ENCODE data around the gene XYLT1.

Gene XYLT1

DNA sequence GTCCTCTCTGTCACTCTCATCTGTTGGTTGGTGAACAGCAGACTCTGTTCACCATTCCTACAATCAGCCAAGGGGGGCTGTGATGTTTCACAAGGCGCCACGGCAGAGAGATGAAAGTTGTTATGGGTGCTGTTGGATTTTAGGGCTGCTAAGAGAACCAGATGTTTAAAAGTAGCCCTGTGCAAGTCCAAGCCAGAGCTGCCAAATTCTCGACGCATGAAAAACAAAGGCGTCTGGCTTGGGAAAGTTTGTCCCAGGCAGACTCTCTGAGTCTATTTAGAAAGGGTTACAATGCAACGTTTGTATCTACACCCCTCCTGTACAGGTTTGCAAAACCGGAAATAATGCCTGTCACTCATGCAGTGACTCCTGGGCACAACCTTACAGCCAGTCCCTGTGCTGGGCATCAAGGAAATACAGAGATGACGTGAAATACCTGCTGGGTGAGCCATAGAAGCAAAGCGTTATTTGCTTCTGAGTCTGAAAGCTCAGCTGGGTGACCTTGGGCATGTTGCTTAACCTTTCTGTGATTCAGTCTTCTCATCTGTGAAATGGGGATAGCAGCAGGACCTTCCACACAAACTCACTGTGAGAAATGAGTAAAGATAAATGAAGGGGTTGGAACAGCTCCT lies 74.8 kb downstream of the XYLT1 start:
- Histone ChIP-seq H3K4me3 (ENCODE audit: severe bottlenecking) (no peak overlapping the region), H3K36me3 (ENCODE audit: low read depth) (no peaks in the 10 kb centered on the region), H3K9me3 (ENCODE audit: severe bottlenecking) (no peaks in the 10 kb centered on the region), H3K4me1 (ENCODE audit: insufficient read depth, poor library complexity, severe bottlenecking) (no peaks in the 10 kb centered on the region), H3K27ac (ENCODE audit: poor library complexity, severe bottlenecking) (no peak overlapping the region), H3K27me3 (ENCODE audit: insufficient read depth, poor library complexity, severe bottlenecking) (no peaks in the 10 kb centered on the region)
- TF ChIP-seq, protein P1, sequence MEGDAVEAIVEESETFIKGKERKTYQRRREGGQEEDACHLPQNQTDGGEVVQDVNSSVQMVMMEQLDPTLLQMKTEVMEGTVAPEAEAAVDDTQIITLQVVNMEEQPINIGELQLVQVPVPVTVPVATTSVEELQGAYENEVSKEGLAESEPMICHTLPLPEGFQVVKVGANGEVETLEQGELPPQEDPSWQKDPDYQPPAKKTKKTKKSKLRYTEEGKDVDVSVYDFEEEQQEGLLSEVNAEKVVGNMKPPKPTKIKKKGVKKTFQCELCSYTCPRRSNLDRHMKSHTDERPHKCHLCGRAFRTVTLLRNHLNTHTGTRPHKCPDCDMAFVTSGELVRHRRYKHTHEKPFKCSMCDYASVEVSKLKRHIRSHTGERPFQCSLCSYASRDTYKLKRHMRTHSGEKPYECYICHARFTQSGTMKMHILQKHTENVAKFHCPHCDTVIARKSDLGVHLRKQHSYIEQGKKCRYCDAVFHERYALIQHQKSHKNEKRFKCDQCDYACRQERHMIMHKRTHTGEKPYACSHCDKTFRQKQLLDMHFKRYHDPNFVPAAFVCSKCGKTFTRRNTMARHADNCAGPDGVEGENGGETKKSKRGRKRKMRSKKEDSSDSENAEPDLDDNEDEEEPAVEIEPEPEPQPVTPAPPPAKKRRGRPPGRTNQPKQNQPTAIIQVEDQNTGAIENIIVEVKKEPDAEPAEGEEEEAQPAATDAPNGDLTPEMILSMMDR (IDR thresholded peaks at IDR 0.05; ENCODE audit: poor library complexity, severe bottlenecking) = no peak
- DNase-seq (ENCODE audit: low spot score) (no peak), ATAC-seq (ENCODE audit: low read depth) (no peak)

DNA sequence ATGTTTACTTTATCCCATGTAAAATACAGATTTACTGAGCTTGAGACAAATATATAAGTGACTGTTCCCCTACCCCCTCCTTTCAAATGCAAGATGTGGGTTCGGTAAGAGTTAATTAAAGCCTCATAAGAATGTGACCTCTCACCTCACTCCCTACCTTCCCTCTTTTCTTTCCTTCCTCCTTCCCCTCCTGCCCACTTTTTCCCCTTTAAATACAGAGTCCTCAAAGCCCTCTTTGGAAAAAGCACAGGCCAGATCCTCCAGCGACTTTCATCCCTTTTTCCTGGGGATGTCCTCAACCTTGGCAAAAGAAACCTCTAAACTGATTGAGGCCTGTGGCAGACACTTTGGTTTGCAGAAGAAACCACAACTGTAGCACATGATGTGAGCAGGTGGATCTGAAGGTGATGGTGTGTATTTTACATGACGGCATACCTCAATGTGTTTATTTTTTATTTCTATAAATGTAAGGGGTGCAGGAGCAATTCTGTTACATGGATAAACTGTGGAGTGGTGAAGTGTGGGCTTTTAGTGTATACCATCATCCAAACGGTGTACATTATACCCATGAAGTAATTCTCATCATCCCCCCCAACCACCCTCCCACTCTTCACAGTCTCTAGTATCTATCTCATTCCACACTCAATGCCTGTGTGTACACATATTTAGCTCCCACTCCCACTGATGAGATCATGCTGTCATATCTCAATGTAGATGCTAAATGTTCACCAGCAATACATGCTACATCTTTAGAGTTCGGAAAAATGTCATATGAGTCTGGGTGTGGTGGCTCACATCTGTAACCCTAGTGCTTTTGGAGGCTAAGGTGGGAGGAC lies 77.7 kb downstream of the XYLT1 start:
- H3K4me3 ChIP-seq (ENCODE audit: severe bottlenecking) = no peak overlapping the region
- H3K27ac ChIP-seq (ENCODE audit: poor library complexity, severe bottlenecking) = no peak overlapping the region
- H3K36me3 ChIP-seq (ENCODE audit: low read depth) = no peaks in the 10 kb centered on the region
- ATAC-seq (ENCODE audit: low read depth) (no peak), DNase-seq (ENCODE audit: low spot score) (no peak)
- no peaks in the 10 kb centered on the region for H3K27me3 ChIP-seq (ENCODE audit: insufficient read depth, poor library complexity, severe bottlenecking)
- TF ChIP-seq, protein P1 (IDR thresholded peaks at IDR 0.05; ENCODE audit: poor library complexity, severe bottlenecking) = no peak
- no peaks in the 10 kb centered on the region for H3K9me3 ChIP-seq (ENCODE audit: severe bottlenecking)
- H3K4me1 ChIP-seq (ENCODE audit: insufficient read depth, poor library complexity, severe bottlenecking) = peaks cover 4% of the 10 kb centered on the region

DNA sequence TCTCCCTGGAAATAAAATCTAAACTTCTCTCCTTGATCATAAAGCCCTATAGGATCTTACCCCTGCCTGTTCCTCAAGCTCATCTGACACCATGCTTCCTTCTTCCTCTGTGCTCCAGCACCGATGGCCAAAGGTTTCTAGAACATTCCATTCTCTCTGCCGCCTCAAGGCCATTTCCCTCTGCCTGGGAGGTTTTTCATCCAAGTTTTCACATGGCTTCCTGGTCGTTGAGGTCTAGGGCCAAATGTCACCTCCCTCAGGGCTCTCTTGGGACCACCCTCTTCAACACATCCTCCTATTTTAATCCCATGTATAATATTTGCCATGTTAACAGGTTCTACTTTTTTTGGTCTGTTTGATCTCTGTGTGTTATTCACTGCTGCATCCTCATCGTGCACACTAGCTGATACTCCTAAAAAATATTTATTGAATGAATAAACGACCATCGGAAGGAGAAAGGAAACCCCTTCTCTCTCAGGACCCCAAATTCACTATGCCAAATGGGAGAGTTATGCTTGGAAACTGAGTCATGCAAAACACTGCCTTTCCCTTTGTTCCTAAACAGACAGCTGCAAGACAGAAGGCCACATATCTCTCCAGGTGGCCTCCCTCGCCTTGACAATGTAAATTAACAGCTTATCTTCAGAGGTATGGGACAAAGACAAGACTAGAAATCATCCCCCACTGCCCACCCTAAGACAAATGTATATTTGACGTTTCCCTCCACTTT lies 78.5 kb downstream of the XYLT1 start:
- no peak overlapping the region for H3K4me3 ChIP-seq (ENCODE audit: severe bottlenecking)
- H3K36me3 ChIP-seq (ENCODE audit: low read depth) = no peaks in the 10 kb centered on the region
- H3K9me3 ChIP-seq (ENCODE audit: severe bottlenecking) = no peaks in the 10 kb centered on the region
- H3K27ac ChIP-seq (ENCODE audit: poor library complexity, severe bottlenecking) = no peak overlapping the region
- TF ChIP-seq, protein P1 (IDR thresholded peaks at IDR 0.05; ENCODE audit: poor library complexity, severe bottlenecking) = no peak
- H3K4me1 ChIP-seq (ENCODE audit: insufficient read depth, poor library complexity, severe bottlenecking) = peaks cover 4% of the 10 kb centered on the region
- ATAC-seq (ENCODE audit: low read depth) (no peak), DNase-seq (ENCODE audit: low spot score) (no peak)
- no peaks in the 10 kb centered on the region for H3K27me3 ChIP-seq (ENCODE audit: insufficient read depth, poor library complexity, severe bottlenecking)

DNA sequence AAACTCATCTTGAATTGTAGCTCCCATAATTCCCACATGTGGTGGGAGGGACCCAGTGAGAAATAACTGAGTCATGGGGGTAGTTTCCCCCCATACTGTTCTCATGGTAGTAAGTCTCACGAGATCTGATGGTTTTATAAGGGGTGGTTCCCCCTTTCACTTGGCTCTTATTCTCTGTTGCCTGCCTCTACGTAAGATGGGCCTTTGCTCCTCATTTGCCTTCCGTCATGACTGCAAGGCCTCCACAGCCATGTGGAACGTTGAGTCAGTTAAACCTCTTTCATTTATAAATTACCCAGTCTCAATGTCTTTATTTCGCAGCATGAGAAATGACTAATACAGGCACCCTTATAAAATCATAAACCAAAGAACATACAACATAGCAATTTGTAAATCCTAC lies 79.0 kb downstream of the XYLT1 start:
- TF ChIP-seq, protein P1 (IDR thresholded peaks at IDR 0.05; ENCODE audit: poor library complexity, severe bottlenecking) = no peak
- Histone ChIP-seq H3K36me3 (ENCODE audit: low read depth) (no peaks in the 10 kb centered on the region), H3K4me1 (ENCODE audit: insufficient read depth, poor library complexity, severe bottlenecking) (peaks cover 4% of the 10 kb centered on the region), H3K4me3 (ENCODE audit: severe bottlenecking) (no peak overlapping the region), H3K27me3 (ENCODE audit: insufficient read depth, poor library complexity, severe bottlenecking) (no peaks in the 10 kb centered on the region), H3K27ac (ENCODE audit: poor library complexity, severe bottlenecking) (no peak overlapping the region), H3K9me3 (ENCODE audit: severe bottlenecking) (no peaks in the 10 kb centered on the region)
- ATAC-seq (ENCODE audit: low read depth) (no peak), DNase-seq (ENCODE audit: low spot score) (no peak)
